Erythroblast (primary cell): ENCODE measurements around the gene PPIC.

Experiments used
- GATA1 ChIP-seq: IDR thresholded peaks from 2 replicates; pipeline ENCODE4 v1.6.1; 2011; ENCODE audit warnings: low read depth, mild to moderate bottlenecking, control low read depth, low read length, moderate library complexity
- POLR2A ChIP-seq: IDR thresholded peaks from 2 replicates; pipeline ENCODE4 v1.6.1; 2011; ENCODE audit warnings: mild to moderate bottlenecking, low read length

- TF ChIP-seq POLR2A, result no peak
- TF ChIP-seq GATA1, result no peak
These were observed 9.7 kb upstream of the PPIC start for GRCh38 chr5:123046222-123046621.
